ENCODE data around the gene GPATCH4.
"Not testable (repeated sequence)": the region's sequence is repeated elsewhere in the genome, so short reads cannot be mapped to it uniquely, and the experiment has no call there.

The GPATCH4 gene

DNA sequence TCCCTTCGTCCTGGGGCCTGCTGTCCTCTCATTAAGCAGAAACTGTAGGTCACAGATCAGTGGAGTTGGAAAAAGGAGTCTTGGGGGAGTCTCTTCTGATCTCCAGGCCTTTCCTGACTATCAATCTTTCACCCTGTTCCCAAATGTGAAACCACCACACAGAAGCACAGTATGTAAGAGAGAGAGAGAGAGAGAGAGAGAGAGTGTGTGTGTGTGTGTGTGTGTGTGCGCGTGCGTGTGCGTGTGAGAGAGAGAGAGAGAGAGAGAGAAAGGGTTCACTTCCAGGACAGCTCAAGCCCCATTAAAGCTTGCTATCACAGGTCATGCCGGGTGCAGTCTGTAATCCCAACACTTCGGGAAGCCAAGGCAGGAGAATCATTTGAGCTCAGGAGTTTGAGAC lies 23.2 kb downstream of the GPATCH4 start:
- DNase-seq (ENCODE audit: low read depth, low spot score) = no peak

DNA sequence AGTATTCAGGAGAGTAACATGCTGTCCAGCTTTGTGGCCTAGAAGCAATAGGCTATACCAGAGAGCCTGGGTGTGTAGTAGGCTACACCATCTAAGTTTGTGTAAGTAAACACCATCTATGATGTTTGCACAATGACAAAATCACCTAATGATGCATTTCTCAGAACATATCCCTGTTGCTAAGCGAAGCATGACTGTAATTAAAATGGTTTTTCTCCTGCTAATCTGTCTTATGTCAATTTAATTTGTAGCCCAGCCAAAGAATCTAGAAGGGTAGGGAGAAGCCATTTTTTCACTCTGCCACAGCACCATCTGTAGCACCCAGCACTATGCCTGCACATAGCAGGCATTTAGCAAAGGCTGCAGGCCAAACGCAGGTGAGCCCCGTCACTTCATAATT lies 23.7 kb downstream of the GPATCH4 start:
- DNase-seq (ENCODE audit: low read depth, low spot score) = no peak

DNA sequence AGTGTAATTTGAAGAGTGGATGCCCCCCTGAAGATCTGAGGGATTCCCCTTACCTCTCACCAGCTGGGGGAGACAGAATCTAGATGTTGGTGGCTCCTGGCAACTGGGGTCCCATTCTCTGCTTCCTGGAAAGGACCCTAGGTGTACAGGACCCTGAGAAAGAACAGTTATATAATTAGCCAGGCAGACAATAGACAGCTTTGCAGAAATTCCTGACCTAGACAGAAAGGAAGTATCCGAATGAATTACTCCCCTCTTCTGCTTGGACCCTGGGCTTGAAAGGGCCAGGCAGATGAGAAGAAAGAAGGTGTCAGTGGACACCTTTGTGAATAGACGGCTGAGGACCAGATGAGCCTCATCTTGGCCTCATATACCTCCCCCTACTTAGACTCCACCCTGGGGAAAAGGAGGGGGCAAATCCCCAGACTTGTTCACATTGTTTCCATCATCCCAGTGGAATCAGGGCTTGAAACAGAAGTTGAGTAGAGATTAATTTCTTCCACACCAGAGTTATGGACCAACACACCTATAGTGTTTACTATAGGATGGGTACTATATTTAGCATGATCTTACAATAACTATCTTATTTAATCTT lies 27.1 kb downstream of the GPATCH4 start:
- no peak for DNase-seq (ENCODE audit: low read depth, low spot score)

GRCh38 chr1:156572663-156573018 lies 28.6 kb downstream of the GPATCH4 start:
- DNase-seq (ENCODE audit: low read depth, low spot score) = no peak

GRCh38 chr1:156571919-156572662 lies 29.2 kb downstream of the GPATCH4 start, which contains the start of gene IQGAP3:
Gene IQGAP3 (minus strand): TSS chr1:156572565. CDS start chr1:156572529, 36 bp downstream.
- peak; percentile 46 for DNase-seq (ENCODE audit: low read depth, low spot score)

GRCh38 chr1:156571261-156571852 lies 29.9 kb downstream of the GPATCH4 start:
- DNase-seq (ENCODE audit: low read depth, low spot score) = no peak

- DNase-seq (ENCODE audit: low read depth, low spot score) = no peak
Observed at GRCh38 chr1:156566436-156566835, 34.8 kb downstream of the GPATCH4 start.

GRCh38 chr1:156565519-156565918 lies 35.8 kb downstream of the GPATCH4 start:
- no peak for DNase-seq (ENCODE audit: low read depth, low spot score)

DNA sequence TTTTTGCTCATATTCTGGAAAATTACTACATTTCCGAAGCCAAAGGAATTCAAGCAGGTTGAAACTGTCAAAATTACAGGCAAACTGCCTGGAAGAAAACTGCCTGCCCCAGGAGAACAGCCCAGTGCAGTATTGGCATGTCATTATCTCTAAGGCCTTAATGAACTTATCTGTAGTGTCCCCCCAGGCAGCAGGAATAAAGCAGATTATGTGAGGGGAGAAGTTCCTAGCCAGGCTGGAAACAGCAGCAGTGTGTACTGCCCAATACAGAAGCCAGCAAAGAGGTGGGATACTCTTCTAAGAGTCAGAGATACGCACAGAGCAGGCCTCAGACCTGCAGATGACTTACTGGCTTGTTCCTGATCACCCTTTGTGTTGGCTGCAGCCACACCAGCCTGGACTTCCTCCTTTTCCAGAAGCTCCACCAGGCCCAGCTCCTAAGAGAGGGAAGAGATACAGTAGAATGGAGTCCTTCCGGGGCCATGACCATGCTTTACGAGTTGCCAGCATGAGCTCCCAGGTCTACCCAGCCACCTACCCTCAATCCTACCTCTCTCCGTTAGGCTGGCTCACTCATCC lies 40.6 kb downstream of the GPATCH4 start:
- no peak for DNase-seq (ENCODE audit: low read depth, low spot score)

DNA sequence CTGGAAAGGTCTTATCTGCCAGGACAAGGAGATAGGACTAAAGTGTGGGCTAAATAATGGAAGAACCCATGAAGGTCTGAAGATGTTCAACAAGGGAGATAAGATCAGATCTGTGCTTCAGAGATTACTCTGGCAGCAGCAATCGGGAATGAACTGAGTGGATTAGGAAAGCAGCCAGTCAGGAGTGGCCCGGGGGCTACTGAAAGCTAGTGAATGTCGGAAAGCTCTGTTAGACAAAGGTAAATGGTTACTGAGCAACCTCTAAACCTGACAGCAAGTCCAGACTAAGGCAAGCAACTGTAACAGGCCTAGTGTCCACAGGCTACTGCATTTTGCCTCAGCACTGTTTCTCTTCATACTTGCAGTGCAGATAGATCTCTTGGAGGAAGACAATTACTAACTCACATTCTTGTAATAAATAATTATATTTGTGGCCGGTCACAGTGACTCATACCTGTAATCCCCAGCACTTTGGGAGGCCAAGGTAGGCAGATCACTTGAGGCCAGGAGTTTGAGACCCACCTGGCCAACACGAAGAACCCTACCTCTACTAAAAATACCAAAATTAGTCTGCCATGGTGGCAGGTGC lies 41.4 kb downstream of the GPATCH4 start:
- DNase-seq (ENCODE audit: low read depth, low spot score) = no peak

GRCh38 chr1:156559086-156559796 lies 42.0 kb downstream of the GPATCH4 start:
- no peak for DNase-seq (ENCODE audit: low read depth, low spot score)

DNA sequence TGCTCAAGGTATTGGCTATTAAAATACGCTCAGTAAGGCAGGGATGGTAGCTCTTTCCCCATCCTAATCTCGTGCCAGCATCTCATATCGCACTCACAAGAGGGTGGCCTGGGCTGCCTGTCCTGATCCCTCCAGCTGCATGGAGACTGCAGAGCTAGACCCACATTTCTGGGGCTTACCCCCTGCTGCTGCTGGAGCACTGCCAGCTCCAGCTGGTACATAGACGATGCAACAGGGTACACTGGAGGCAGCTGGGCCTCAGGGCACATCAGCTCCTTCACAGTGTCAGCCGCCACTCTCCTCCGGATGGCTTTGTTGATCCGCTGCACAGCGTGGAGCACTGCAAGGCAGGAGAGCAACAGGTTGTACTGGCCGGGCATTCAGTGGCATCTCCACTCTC lies 44.9 kb downstream of the GPATCH4 start:
- no peak for DNase-seq (ENCODE audit: low read depth, low spot score)

- no peak for DNase-seq (ENCODE audit: low read depth, low spot score)
Observed at GRCh38 chr1:156555715-156556114, 45.6 kb downstream of the GPATCH4 start.

DNA sequence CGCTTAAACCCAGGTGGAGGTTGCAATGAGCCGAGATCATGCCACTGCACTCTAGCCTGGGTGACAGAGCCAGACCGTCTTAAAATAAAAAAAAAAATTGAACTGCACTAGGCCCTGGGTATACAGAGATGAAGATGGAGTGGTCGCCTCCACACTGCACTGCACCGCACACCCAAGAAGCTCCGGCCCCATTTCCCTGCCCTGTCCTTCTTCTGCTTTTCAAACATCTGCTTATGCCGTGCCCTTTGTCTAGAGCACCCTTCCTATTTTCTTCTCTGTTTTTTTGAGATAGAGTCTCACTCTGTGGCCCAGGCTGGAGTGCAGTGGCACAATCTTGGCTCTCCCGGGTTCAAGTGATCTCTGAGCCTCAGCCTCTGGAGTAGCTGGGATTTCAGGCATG lies 46.3 kb downstream of the GPATCH4 start:
- DNase-seq (ENCODE audit: low read depth, low spot score) = no peak

DNA sequence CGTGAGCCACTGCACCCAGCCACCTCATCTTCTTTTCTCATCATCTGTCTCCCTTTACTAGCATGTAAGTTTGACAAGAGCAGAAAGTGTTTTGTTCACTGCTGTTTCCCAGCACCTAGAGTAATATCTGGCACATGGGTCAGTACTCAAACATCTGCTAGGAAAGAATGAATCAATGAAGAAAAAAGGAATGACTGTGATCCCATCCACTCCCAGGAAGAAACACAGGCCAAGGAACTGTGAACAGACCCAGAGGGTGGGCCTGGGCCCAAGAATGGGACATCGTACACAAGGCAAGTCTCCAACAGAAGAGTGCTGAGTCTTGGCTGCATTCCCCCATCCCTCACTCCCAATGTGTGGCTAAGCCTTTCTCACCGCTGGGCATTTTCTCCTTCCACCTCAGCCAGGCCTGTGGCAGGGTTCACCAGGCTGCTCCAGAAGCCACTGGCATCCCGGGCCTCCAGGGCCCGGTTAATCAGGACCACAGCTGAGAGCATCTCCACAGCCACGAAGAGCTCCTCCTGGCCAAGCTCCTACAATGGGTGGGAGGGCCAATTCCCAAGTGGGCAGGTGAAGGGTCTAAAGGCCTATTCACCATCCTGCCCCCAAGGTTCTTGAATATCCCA lies 47.3 kb downstream of the GPATCH4 start:
- DNase-seq (ENCODE audit: low read depth, low spot score) = no peak

GRCh38 chr1:156552937-156553336 lies 48.3 kb downstream of the GPATCH4 start:
- DNase-seq (ENCODE audit: low read depth, low spot score) = not testable (repeated sequence)

GRCh38 chr1:156552518-156552917 lies 48.8 kb downstream of the GPATCH4 start:
- DNase-seq (ENCODE audit: low read depth, low spot score) = no peak

DNA sequence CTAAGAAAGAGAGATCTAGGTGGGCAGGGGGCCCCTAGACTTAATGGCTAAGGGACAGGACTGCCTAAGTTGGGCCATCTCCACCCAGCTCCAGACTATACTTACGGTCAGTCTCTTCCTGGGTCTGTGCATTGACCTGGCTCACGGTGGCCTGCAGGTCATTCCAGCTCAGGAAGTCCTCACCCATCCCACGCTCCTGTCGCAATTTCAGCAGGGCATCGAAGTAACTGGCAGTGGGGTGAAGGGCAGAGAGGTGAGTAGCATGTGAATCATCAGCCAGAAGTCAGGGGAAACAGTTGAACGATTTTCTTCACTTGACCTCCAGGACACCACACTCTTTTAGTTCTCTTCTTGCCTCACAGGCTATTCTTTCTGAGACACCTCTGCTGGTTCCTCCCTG lies 49.4 kb downstream of the GPATCH4 start:
- DNase-seq (ENCODE audit: low read depth, low spot score) = no peak

DNA sequence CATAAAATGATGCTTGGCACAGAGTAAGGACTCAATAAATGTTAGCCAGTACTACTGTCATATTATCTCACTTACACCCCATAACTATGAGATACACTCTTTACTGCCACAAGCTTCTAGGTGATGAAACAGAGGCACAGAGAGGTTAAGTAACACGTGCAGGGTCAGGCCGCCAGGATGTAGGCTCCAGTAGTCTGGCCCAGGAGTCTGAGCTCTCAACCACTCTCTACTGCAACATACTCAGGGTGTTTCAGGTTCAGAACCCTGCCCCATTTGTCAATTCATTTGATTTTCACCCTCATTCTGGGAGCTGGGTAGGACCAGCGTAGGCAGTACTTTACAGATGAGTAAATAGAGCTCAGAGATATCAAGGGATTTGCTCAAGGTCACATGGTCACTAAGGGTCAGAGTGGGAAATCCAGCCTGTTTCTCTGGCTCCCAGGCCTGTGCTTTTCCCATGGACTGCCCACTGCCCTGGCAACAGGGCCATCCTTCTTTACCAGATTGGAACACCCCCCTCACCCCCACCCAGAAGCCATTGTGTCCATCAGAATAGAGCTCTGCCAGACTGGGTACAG lies 50.1 kb downstream of the GPATCH4 start:
- no peak for DNase-seq (ENCODE audit: low read depth, low spot score)

GRCh38 chr1:156550346-156550745 lies 50.9 kb downstream of the GPATCH4 start:
- no peak for DNase-seq (ENCODE audit: low read depth, low spot score)

- no peak for DNase-seq (ENCODE audit: low read depth, low spot score)
Observed at GRCh38 chr1:156549831-156550230, 51.4 kb downstream of the GPATCH4 start.
